ENCODE data around the gene FOXL3.

GRCh38 chr7:292826-293225 lies 2.9 kb downstream of the FOXL3 start:
- TF ChIP-seq CTCF (IDR thresholded peaks at IDR 0.05; ENCODE audit: low read depth, low read length, poor library complexity, severe bottlenecking) (no peak), EZH2phosphoT487 (IDR thresholded peaks at IDR 0.05; ENCODE audit: borderline replicate concordance, low read length) (no peak)
